NCI-H526 (cell line): ENCODE measurements around the gene SPIB.
"Not testable (repeated sequence)": the region's sequence is repeated elsewhere in the genome, so short reads cannot be mapped to it uniquely, and the experiment has no call there.

ENCODE experiments used
- DNase-seq, 2 experiments: peaks; one replicate each; lab custom pipeline; 2025; lab: John Stamatoyannopoulos, UW

SPIB gene

GRCh38 chr19:50418176-50419021 lies at the start of gene SPIB:
SPIB (plus strand) TSS chr19:50418938; CDS start chr19:50418963, 25 bp downstream.
- peak in 1 of 2 experiments; percentile 44 for DNase-seq

- no peak for DNase-seq
Observed at GRCh38 chr19:50371914-50372475, 46.7 kb upstream of the SPIB start.

GRCh38 chr19:50376166-50377050 lies 42.3 kb upstream of the SPIB start, which contains the start of gene NR1H2:
NR1H2 (plus strand) TSS chr19:50376457; CDS start chr19:50377606, 1,149 bp downstream.
- DNase-seq = peak; percentile 94 to 98

GRCh38 chr19:50377051-50377461 lies 41.7 kb upstream of the SPIB start:
- DNase-seq = peak; percentile 56 to 85

GRCh38 chr19:50377517-50377916 lies 41.2 kb upstream of the SPIB start:
- no peak for DNase-seq

- DNase-seq = no peak
Observed at GRCh38 chr19:50378169-50378862, 40.4 kb upstream of the SPIB start.

- no peak for DNase-seq
Observed at GRCh38 chr19:50378863-50379236, 39.9 kb upstream of the SPIB start.

- no peak for DNase-seq
Observed at GRCh38 chr19:50379602-50380001, 39.1 kb upstream of the SPIB start.

GRCh38 chr19:50380137-50380536 lies 38.6 kb upstream of the SPIB start:
- DNase-seq = no peak

GRCh38 chr19:50380751-50381151 lies 38.0 kb upstream of the SPIB start:
- DNase-seq = no peak

GRCh38 chr19:50381881-50382729 lies 36.6 kb upstream of the SPIB start:
- DNase-seq = no peak

GRCh38 chr19:50383001-50383851 lies 35.5 kb upstream of the SPIB start:
- DNase-seq = peak in 1 of 2 experiments; percentile 47

- peak; percentile 89 to 99 for DNase-seq
Observed at GRCh38 chr19:50383852-50384684, 34.7 kb upstream of the SPIB start, which contains the start of gene POLD1. POLD1 (plus strand) TSS chr19:50384347; CDS start chr19:50398852, 14,505 bp downstream.

- DNase-seq = no peak
Observed at GRCh38 chr19:50384685-50385535, 33.8 kb upstream of the SPIB start.

- no peak for DNase-seq
Observed at GRCh38 chr19:50387176-50387867, 31.4 kb upstream of the SPIB start.

GRCh38 chr19:50387868-50388245 lies 30.9 kb upstream of the SPIB start:
- no peak for DNase-seq

- not testable (repeated sequence) for DNase-seq
Observed at GRCh38 chr19:50390295-50390694, 28.4 kb upstream of the SPIB start.
